Urothelium cell line (cell line): ENCODE results near the gene SLAMF6.
"Not testable (repeated sequence)": the region's sequence is repeated elsewhere in the genome, so short reads cannot be mapped to it uniquely, and the experiment has no call there.

Experiments used
- DNase-seq: peaks from one replicate; pipeline ENCODE4 v3.0.0; 2011; ENCODE audit warnings: low spot score, mixed read lengths
- FAIRE-seq: peaks from 2 replicates; lab custom pipeline; 2011; peaks lifted over from hg19 to GRCh38; lab: Jason Lieb, UNC

Gene SLAMF6

DNA sequence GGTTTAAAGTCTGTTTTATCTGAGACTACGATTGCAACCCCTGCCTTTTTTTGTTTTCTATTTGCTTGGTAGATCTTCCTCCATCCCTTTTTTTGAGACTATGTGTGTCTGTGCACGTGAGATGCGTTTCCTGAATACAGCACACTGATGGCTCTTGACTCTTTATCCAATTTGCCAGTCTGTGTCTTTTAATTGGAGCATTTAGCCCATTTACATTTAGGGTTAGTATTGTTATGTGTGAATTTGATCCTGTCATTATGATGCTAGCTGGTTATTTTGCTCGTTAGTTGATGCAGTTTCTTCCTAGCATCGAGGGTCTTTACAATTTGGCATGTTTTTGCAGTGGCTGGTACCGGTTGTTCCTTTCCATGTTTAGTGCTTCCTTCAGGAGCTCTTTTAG, 44.0 kb downstream of the SLAMF6 start:
- DNase-seq, FAIRE-seq: not testable (repeated sequence)

DNA sequence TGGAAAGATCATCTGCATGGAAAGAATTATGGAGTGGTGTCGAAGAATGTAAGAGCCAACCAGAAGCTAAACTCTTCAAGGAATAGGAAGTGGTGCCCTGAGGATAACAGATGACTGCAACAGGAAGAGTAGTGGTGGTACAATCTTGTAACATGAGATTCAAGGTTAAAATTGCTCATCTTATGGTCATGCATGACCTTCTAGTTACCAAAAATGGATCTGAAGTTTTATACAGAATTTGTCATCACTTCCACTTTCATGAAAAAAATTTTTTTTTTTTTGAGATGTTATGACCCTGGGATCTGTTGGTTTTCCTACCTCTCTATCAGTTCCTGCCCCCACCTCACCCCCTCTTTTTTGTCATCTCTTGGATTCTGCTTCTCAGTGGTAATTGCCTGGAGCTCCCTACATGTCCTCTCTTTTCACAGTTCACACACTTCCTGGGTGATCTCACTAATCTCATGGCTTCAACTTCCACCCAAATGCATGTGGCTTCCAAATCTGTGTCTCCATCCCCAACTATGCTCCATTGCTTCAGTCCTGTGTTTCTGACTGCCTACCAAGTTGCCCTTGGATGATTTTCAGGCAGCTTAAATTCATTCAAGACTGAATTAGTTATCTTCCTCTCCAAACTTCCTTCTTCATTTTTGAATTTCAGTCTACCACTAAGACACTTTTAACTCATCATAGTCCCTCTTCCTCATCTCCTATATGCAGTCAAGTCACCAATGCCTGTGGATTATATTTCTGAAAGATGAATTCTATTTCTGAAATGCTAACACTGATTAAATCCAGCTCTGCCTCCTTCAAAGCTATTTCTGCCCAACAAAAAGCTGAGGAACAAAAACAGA, 48.4 kb downstream of the SLAMF6 start:
- FAIRE-seq (no peak), DNase-seq (no peak)

DNA sequence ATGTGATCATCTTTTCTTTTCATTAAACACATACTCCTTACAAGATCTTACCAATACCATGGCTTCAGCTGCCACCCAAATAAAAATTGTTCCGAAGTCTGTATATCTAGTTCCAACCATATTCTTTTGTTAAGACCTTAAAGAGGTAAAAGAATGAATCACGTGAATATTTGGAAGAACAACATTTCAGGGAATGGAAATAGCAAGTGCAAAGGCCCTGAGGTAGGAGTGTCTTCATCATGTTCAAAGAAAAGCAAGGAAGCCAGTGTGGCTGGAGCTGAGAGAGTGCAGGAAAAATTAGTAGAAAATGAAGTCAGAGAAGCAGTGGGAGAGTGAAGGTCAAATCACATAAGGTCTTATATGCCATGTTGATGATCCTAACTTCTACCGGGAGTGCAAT, 50.9 kb downstream of the SLAMF6 start:
- DNase-seq (no peak), FAIRE-seq (no peak)

DNA sequence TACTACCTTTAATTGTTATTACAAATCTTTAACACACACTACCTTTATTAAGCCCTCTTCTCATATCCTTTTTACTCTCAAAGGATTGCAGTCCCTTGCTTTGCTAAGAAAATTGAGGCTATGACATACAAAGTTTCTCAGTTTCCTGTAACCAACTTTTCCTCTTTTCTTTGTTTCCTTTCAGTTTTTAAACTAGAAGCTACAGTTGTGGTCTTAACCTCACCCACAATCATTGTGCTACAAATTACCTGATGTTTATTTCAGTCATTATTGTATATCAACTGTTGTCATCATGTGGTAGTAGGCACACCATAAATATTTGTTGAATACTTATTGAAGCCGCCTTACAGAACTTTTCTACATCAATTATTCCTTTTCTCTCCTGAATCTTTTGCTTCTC, 51.8 kb downstream of the SLAMF6 start:
- FAIRE-seq (no peak), DNase-seq (no peak)

DNA sequence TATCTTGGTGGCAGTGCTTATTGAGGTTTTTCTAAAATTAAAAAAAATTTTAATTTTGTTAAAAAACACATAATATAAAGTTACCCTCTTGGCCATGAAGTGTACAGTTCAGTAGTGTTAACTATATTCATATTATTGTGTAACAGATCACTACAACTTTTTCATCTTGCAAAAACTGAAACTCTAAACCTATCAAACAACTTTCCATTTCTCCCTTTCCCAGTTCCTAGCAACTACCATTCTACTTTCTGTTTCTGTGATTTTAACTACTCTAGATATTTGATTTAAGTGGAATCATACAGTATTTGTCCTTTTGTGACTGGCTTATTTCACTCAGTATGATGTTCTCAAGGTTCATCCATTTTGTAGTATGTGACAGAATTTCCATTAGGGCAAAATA, 55.5 kb downstream of the SLAMF6 start:
- FAIRE-seq (no peak), DNase-seq (no peak)

DNA sequence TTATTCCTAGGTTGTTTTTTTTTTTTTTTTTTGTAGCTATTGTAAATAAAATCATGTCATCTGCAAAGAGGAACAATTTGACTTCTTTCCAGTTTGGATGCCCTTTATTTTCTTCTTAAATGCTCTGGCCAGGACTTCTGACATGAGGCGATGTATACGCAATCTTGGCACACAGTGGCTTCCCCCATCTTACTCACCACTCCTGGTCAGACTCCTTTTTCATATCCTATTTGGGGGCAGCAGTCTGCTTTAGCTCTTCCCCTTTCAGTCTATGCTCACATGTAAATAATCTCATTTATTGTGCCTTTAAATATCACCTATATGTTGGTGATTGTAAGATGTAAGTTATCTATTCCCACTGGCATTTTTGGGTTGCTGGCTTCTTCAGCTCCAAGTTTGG, 56.1 kb downstream of the SLAMF6 start:
- DNase-seq (no peak), FAIRE-seq (no peak)

DNA sequence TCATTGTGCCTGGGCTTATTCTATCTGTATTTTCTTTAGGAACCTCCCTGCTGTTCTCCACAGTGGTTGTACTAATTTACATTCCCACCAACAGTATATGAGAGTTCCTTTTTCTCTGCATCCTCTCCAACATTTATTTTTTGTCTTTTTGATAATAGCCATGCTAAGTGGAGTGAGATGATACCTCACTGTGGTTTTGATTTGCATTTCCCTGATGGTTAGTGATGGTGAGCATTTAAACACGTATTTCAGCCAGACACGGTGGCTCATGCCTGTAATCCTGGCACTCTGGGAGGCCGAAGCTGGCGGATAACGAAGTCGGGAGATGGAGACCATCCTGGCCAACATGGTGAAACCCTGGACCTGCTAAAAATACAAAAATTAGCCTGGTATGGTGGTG, 57.9 kb downstream of the SLAMF6 start:
- no peak for FAIRE-seq

DNA sequence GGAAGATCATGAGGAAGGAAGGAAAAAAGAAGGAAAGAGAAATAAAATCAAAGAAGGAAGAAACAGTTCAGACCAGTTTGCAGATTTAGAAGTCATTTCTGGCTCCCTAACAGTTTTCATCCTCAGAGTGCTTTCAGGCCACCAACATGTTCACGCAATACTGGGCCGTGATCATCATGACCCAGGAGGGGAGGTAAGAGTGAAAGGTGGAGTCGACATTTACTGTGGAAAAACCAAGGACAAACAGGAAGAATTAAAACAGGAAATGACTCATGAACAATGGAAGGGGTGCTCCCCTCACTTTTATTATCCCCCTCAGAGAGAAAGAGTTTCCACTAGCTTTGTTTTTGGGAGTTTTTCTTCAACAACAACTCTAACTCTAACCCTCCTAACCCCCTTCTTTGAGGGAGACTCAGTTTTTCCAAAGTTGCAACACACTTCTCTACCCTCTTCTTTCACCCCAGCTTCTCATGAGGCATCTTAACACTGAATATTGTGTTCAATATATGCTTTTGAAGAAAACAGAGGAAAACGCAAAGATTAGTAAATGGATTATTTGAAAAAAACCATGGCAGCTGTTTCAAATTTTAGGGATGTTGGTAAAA, 62.3 kb downstream of the SLAMF6 start:
- DNase-seq (no peak), FAIRE-seq (no peak)

More for the DNA sequence above, 57.9 kb downstream of the SLAMF6 start:
- DNase-seq: no peak

DNA sequence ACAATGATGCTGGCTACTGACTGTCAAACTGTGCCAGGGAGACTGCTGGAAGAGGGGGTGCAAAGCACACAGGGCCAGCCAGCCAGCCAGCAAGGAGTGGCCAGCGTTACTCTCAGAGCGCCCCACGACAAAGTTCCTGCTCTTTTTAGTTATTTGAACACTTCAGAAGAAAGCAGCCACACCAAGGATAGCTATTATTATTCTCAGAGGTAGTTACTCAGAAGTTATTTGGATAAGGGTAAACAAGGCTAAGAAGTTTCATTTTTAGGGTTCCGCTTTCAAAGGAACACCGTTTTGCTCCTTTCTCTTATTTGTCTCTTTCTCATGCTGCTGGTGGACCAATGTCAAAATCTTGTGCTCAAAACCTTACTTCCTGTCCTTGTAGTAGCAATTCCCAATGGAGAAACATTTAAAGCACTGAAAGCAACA, 62.8 kb downstream of the SLAMF6 start:
- FAIRE-seq (no peak), DNase-seq (no peak)

DNA sequence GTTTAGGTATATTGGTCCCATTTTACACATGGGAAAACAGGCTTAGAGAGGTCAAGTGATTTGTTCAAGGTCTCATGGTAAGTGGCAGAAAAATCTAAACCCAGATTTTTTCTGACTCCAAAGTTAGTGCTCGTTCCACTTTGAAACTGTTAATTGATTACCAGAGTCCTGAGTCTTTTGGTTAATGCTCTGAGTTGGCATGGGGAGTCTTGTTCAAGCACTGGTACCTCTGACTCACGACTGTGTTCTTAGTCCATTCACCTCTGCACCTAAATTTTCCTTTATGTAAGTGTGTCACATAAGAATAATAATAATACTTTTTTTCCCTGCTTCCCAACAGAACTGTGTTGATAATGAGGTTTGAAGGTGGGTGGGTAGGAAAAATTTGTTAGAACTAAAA, 63.4 kb downstream of the SLAMF6 start:
- FAIRE-seq: no peak
- no peak for DNase-seq

DNA sequence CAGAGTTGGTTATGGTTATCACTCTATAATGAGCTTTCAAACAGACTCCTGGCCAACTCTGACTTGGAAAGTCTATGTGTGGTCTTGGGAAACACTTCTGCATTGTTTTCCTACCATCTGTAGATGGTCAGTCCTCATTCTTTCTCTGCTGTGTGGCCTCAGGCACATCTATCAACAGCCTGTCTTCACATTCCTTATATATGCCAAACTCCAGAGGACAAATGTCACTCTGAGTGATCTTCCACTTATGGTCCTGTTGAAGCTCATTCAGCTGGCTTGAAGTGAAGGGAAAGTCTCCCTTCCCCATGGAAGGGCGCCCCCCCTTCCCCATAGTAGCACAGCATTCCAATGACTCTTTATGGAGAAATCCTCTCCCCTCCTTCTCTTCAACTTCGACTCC, 64.0 kb downstream of the SLAMF6 start:
- peak; percentile 80 for FAIRE-seq
- DNase-seq: no peak

DNA sequence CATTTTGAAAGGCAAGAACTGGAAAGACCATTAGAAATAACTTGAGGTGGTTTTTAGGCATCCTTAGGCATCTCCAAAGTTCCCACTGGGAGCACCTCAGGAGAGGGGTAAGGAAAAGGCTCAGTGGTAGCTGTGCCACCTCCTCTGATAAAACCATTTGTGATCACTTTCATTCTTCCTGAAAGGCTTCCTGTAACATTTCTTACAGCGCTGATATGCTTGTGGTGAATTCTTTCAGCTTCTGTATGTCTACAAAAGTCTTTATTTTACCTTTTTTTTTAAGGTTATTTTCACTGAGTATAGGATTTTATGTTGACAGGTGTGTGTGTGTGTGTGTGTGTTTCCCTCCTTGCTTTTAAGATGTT, 67.9 kb downstream of the SLAMF6 start:
- DNase-seq (no peak), FAIRE-seq (no peak)

DNA sequence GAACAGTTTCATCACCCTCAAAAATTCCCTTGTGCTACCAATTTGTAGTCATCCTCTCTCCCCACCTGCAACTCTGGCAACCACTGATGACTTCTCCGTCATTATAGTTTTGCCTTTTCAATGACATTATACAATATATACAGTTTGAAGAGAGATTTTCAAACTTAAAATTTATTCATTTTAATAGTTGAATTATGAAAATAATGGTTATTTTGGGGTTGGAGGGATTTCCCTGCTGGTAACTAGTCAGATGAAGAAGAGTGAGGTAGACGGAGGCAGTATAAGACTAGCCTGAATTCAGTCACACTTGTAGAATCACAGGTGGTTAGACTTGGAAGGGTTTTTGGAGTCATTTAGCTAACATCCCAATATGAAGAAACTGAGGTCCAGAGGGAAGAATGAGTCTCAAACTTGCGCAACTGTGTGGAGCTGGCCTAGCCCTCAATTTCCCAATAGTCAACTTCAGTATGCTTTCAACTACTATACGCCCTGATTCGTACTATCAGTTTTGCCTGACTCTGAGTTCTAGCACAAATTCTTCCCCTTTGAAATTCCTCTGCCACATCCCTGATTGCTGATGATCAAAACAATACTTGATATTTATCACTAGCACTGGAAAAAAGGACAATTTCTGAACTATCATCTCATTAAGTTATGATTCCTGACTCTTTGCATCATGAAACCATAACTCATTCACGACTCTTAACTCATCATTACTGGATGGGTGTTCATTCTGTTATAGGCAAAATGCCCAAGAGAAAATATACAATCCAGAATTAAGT, 68.5 kb downstream of the SLAMF6 start:
- FAIRE-seq (no peak), DNase-seq (no peak)

DNA sequence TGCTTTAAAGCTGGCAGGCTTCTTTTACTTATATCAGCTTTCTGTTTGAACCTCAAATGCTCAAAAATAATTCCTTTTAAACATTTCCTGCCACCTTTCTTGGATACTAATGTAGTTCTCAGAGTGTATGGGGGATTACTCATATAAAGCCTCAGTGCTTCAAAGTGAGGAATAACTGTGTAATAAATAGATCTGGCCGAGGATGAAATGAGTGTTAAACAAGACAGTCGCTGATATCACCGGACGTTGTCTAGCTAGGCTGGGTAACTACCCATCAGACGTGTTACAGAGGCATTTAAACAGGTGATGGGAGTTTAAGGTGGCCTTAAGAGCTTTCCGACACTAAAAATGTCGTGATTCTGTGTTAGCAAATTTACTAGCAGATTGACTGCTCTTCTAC, 69.6 kb downstream of the SLAMF6 start:
- DNase-seq (no peak), FAIRE-seq (no peak)

DNA sequence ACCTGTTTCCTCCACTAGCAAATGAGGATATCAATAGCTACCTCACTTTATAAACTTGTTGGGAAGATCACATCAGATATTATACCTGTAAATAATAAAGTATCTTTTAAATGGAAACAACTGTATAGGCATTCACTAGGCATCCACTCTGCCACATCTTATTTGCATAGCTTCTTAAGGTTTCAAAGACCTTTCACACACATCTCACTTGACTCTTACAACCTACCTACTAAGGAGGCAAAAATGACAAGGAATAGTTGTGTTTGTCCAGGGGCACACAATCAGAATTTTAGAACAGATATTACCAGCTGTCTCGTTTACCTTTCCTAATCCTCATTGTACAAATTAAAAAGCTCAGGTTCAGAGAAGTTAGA, 71.2 kb downstream of the SLAMF6 start:
- DNase-seq (no peak), FAIRE-seq (no peak)

DNA sequence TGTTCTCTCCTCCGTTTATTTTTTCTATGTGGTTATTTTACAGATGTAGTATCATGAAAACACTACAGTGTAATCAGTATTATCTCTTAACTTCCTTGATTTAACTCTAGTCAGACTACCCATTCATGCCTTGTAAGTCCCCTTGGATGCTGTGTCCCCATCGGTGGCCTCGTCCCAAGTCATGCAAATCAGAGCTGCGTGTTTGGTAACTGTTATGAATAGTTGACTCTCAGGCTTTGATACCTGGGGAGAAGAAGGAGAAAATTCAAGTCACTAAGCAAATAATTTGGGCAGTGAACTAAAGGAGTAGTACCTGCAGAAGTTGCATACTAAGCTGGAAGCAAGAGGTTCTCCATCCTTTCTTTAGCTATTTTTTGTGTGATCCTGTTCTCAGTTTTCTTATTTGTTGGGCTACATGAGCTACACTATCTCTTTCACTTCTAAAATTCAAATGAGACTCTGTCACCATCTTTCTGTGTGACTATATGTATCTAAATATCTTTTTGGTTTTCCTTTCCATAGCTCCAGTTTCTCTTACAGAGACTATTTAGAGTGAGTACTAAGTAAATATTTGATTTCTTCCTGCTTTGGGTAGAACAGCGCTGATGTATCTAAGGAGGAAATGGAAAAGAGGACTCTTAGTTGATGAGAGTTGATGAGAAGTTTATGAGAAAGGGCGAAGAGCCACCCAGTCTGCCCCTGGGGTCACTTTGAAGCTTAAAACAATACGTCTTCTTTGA, 71.8 kb downstream of the SLAMF6 start:
- DNase-seq (no peak), FAIRE-seq (no peak)

DNA sequence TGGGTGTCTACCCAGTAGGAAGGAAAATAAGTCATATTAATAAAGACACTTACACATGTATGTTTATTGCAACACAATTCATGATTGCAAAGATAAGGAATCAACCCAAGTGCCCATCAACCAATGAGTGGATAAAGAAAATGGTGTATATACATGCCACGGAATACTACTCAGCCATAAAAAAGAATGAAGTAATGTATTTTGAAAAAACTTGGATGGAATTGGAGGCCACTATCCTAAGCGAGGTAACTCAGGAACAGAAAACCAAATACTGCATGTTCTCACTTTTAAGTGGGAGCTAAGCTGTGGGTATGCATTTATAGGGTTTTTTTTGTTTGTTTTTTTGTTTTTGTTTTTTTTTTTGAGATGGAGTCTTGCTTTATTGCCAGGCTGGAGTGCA, 73.6 kb downstream of the SLAMF6 start:
- no peak for FAIRE-seq
- DNase-seq: no peak

DNA sequence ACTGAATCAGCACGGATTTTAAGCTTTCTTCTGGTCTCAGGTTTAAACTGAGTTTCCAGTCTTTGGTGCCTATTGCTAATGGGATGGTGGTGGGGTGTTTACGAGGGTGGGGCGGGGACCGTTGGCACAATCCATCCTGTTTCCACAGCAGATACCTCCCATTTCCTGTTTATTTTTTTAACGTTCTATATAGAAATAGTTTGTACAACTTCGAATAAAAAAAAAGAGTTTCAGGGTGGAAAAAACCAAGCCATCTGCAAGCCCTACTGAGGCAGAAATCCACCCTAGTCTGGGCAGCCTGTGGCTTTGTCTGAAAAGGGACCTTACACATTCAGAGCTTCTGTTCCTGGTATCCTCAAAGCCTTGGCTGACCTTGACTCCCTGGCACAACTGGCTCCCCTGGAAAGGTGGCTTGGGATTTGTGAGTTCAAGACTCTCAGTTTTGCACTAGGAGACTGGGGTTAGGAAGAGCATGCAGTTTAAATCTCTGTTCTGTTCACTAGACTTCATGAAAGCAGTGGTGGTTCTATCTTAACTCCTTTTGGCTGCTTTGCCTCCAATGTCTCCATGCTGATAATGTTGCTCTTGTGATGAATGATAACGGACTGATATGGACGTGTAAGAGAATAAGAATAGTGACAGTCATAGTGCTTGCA, 76.0 kb downstream of the SLAMF6 start:
- no peak for FAIRE-seq
- no peak for DNase-seq

DNA sequence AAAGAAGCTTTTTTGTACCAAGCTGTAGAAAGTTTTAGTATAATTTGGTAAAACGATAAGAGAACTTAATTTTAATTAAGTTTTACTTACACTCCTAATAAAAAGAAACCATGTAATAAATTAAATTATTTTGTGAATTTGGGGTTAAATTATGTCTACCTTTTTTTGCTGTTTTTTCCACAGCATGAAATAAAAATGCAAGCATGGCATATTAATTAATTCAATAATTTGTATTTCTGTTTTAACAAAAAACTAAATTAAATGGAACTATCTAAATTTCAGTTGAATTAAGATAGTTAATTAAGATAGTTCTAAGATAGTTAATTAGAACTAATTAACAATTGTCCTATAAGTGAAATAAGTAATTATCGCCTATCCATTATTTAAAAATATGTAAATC, 83.3 kb downstream of the SLAMF6 start:
- no peak for DNase-seq

DNA sequence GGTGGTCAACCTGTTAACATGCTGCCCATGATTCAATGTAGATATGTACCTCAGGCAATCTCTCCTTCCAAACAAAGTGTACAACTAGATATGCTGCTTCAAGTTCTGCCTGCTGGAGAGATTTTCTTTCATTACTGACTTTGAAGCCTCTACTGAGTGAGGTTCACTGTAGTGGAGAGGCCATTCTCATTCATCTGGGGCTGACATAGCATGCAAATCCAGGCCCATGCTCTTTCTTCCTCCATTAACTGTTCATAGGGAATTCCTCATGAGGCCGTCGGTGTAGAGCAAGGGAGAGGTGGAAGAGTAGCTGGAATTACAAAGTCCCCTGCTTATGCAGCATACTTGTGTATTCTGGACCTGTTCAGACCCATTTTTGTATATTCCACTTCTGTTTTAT, 84.1 kb downstream of the SLAMF6 start:
- FAIRE-seq (no peak), DNase-seq (no peak)

More for the DNA sequence above, 83.3 kb downstream of the SLAMF6 start:
- no peak for FAIRE-seq
